ENCODE measurements around the gene KIRREL3. TPM values are rescaled to one million over a fixed set of nuclear protein-coding genes. Genes with fewer than 3 reads are reported as not detected.

KIRREL3 gene
- total and polyA plus RNA-seq, 2 of the 4 experiments (the other 2 are of a cell fraction), result 10.9 to 15.9 TPM

DNA sequence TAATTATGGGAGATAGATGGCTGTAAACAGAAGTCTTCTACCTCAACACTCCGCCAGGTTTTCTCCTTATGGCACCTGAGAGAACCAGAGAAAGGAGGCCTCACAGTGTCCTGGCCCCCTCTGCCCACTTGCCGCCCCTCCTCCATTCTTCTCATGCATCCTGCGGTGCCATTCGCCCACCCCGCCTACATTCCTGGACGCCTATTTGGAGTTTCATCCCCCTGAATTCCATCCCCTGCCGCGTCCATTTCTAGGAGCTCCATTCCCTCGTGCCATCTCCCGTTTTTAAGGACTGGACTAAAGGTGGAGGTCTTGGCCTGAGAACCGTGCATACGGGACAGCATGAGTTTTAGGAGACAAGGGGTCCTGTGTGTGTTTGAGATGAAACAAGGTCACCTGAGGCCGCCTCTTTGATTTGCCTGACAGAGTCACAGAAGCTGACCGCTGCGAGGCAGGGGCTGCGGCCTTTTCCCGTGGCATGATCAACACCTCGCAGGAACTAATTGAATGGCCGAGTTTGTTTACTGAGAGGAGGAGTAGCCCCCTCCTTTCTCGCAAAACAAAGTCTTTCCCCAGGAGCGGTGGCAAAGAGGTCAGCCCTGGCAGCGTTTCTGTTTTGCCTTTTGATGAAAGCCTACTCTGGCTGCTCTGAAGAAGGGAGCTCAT is 398.9 kb downstream of the KIRREL3 start:
- H3K27me3 ChIP-seq (ENCODE audit: control insufficient read depth, insufficient read depth, low read length), result no peaks in the 10 kb centered on the region
- ATAC-seq (ENCODE audit: low read depth) (no peak), DNase-seq (no peak)
- H3K14ac ChIP-seq (replicated peaks; ENCODE audit: low read depth, low read length), result no peak overlapping the region
- H2BK20ac ChIP-seq (ENCODE audit: low read depth, low read length), result no peak overlapping the region
- H3K4me3 ChIP-seq (ENCODE audit: insufficient read depth, low read depth, low read length), result no peak overlapping the region
- CTCF ChIA-PET, result no interaction called here
- no peak overlapping the region for H2AFZ ChIP-seq (replicated peaks; ENCODE audit: low read length, poor library complexity)
- no peak overlapping the region for H3K27ac ChIP-seq (ENCODE audit: insufficient read depth, low read length)
- no peaks in the 10 kb centered on the region for H4K20me1 ChIP-seq (ENCODE audit: insufficient read depth, low read length)
- H3K9me3 ChIP-seq (ENCODE audit: control insufficient read depth, insufficient read depth, low read length), result no peaks in the 10 kb centered on the region
- intact Hi-C loops (cut with micrococcal nuclease), result loop anchor here (10.0 kb wide), 1 partner anchor 287 kb away; no protein-coding TSS in a partner anchor
- no peak overlapping the region for H4K8ac ChIP-seq (ENCODE audit: low read depth in 2 of 2, low read length in 2 of 2)
- H3K36me3 ChIP-seq (ENCODE audit: control insufficient read depth, insufficient read depth, low read length), result no peaks in the 10 kb centered on the region
- H3K56ac ChIP-seq (ENCODE audit: extremely low read depth, insufficient read depth, low read length), result no peak overlapping the region
- no peaks in the 10 kb centered on the region for H3K4me1 ChIP-seq (ENCODE audit: control insufficient read depth, insufficient read depth, low read length)
- no peak overlapping the region for H3K4me2 ChIP-seq (ENCODE audit: low read depth, low read length)
- no peak overlapping the region for H3K23ac ChIP-seq (ENCODE audit: low read depth, low read length)
- no peak overlapping the region for H4K91ac ChIP-seq (ENCODE audit: insufficient read depth, low read depth, low read length)
- H2BK120ac ChIP-seq (ENCODE audit: low read depth, low read length), result no peak overlapping the region
- BruUV-seq (replicated peaks), result no TSS peak
- H4K5ac ChIP-seq (ENCODE audit: low read depth, low read length), result no peak overlapping the region
- no peaks in the 10 kb centered on the region for H3K9me1 ChIP-seq (ENCODE audit: insufficient read depth, low read length)
- in situ Hi-C loops (cut with MboI; ENCODE audit: low sequenced_read_pairs), result loop anchor here (10.0 to 25.0 kb wide), 2 partner anchors 297 to 736 kb away; partner anchors contain the start of gene DCPS
- H3K9ac ChIP-seq (ENCODE audit: low read depth, low read length), result no peak overlapping the region
- no CpG with 5 or more reads among the region's 22 CpGs for WGBS, 2 experiments (ENCODE audit: extremely low coverage in 2 of 2, insufficient read length in 1 of 2)
- no peaks in the 10 kb centered on the region; a peak in 1 of 4 replicates for H3K79me1 ChIP-seq (ENCODE audit: low read depth in 1 of 2, low read length in 2 of 2)
- POLR2A ChIA-PET (ENCODE audit: unreplicated experiment), result no interaction called here
- H2BK15ac ChIP-seq (ENCODE audit: low read depth, low read length), result no peak overlapping the region; the same call in 2 of the 3 replicates
- no peak overlapping the region for H2BK5ac ChIP-seq (ENCODE audit: low read depth, low read length, poor library complexity, severe bottlenecking)
- H2AK9ac ChIP-seq (replicated peaks; ENCODE audit: low read depth, low read length, poor library complexity), result no peak overlapping the region
- no peak overlapping the region for H3K18ac ChIP-seq (ENCODE audit: low read depth, low read length)
- no peak overlapping the region for H2AK5ac ChIP-seq (ENCODE audit: low read depth, low read length)
- H3K4ac ChIP-seq (ENCODE audit: low read depth, low read length), result no peak overlapping the region
- no peak for TF ChIP-seq RFX5 (IDR thresholded peaks at IDR 0.05; ENCODE audit: low read depth, low read length)
- no peak for TF ChIP-seq CTCF (conservative IDR thresholded peaks at IDR 0.05; ENCODE audit: low read depth, low read length)
- TF ChIP-seq FOS (IDR thresholded peaks at IDR 0.05; ENCODE audit: low read depth, low read length), result no peak
- no peak for TF ChIP-seq CEBPB (IDR thresholded peaks at IDR 0.05; ENCODE audit: low read depth, low read length)
- TF ChIP-seq USF2 (IDR thresholded peaks at IDR 0.05; ENCODE audit: low read depth, low read length), result no peak
- TF ChIP-seq POLR2A (IDR thresholded peaks at IDR 0.05; ENCODE audit: low read depth, low read length), result no peak
- no peak for TF ChIP-seq NFE2L2 (IDR thresholded peaks at IDR 0.05; ENCODE audit: low read depth, low read length)
- no peak for TF ChIP-seq MAFK (IDR thresholded peaks at IDR 0.05; ENCODE audit: low read depth, low read length)
- dilution Hi-C loops (cut with HindIII; ENCODE audit: low sequenced_read_pairs, unreplicated experiment), result no loop called here

All from IMR-90 (cell line).